ENCODE measurements around the gene COX17.

The COX17 gene

GRCh38 chr3:119703820-119704531, 26.8 kb upstream of the COX17 start:
- Histone ChIP-seq H3K9ac (ENCODE audit: low read depth, low read length) (no peak overlapping the region), H3K4me1 (ENCODE audit: insufficient read depth, low read length) (peaks cover 7% of the 10 kb centered on the region; the same call in 1 of the 2 replicates), H3K27ac (ENCODE audit: low read length) (no peak overlapping the region), H3K4me2 (ENCODE audit: insufficient read depth, low read length) (no peak overlapping the region), H4K20me1 (ENCODE audit: insufficient read depth, low read length) (no peaks in the 10 kb centered on the region), H2AFZ (ENCODE audit: low read depth, low read length) (no peak overlapping the region), H3K79me2 (ENCODE audit: insufficient read depth, low read length) (no peaks in the 10 kb centered on the region), H3K27me3 (ENCODE audit: insufficient read depth, low read length, poor library complexity) (peaks cover 3% of the 10 kb centered on the region), H3K36me3 (ENCODE audit: insufficient read depth, low read length) (no peaks in the 10 kb centered on the region), H3K9me3 (ENCODE audit: insufficient read depth, low read length, severe bottlenecking) (peaks cover 4% of the 10 kb centered on the region), H3K4me3 (ENCODE audit: low read depth in 1 of 2, low read length in 2 of 2) (no peak overlapping the region)
- ATAC-seq (ENCODE audit: insufficient read depth, low read depth) (no peak), DNase-seq (no peak)
- TF ChIP-seq CTCF (IDR thresholded peaks at IDR 0.05; ENCODE audit: borderline replicate concordance, extremely low read depth, low read length, poor library complexity, severe bottlenecking) (no peak), EZH2 (IDR thresholded peaks at IDR 0.05; ENCODE audit: borderline replicate concordance, low read depth, low read length, severe bottlenecking) (no peak)

- Histone ChIP-seq H2AFZ (ENCODE audit: low read depth, low read length) (no peak within 1 kb of the TSS), H3K4me3 (ENCODE audit: low read depth in 1 of 2, low read length in 2 of 2) (no peak within 1 kb of the TSS), H3K4me2 (ENCODE audit: insufficient read depth, low read length) (no peak within 1 kb of the TSS), H3K36me3 (ENCODE audit: insufficient read depth, low read length) (no peaks in the 10 kb centered on the region), H3K9me3 (ENCODE audit: insufficient read depth, low read length, severe bottlenecking) (peaks cover 4% of the 10 kb centered on the region), H4K20me1 (ENCODE audit: insufficient read depth, low read length) (no peaks in the 10 kb centered on the region), H3K27ac (ENCODE audit: low read length) (no peak within 1 kb of the TSS), H3K27me3 (ENCODE audit: insufficient read depth, low read length, poor library complexity) (no peaks in the 10 kb centered on the region), H3K4me1 (ENCODE audit: insufficient read depth, low read length) (peaks cover 7% of the 10 kb centered on the region; the same call in 1 of the 2 replicates), H3K9ac (ENCODE audit: low read depth, low read length) (no peak within 1 kb of the TSS), H3K79me2 (ENCODE audit: insufficient read depth, low read length) (no peaks in the 10 kb centered on the region)
- TF ChIP-seq CTCF (IDR thresholded peaks at IDR 0.05; ENCODE audit: borderline replicate concordance, extremely low read depth, low read length, poor library complexity, severe bottlenecking), result no peak
- TF ChIP-seq EZH2 (IDR thresholded peaks at IDR 0.05; ENCODE audit: borderline replicate concordance, low read depth, low read length, severe bottlenecking), result no peak
- ATAC-seq (ENCODE audit: insufficient read depth, low read depth) (no peak), DNase-seq (no peak)
Measured at GRCh38 chr3:119702530-119703527, 25.6 kb upstream of the COX17 start, which contains the start of gene CFAP91. TSS of gene CFAP91 (plus strand) at chr3:119703022. CDS start at chr3:119703099, 77 bp downstream.

- peak; percentile 65; the same call in 2 of the 3 replicates for ATAC-seq (ENCODE audit: insufficient read depth, low read depth)
- Histone ChIP-seq H3K27ac (ENCODE audit: low read length) (no peak overlapping the region), H3K36me3 (ENCODE audit: insufficient read depth, low read length) (no peaks in the 10 kb centered on the region), H2AFZ (ENCODE audit: low read depth, low read length) (peak overlapping the region; percentile 69), H3K27me3 (ENCODE audit: insufficient read depth, low read length, poor library complexity) (no peaks in the 10 kb centered on the region), H4K20me1 (ENCODE audit: insufficient read depth, low read length) (no peaks in the 10 kb centered on the region), H3K9me3 (ENCODE audit: insufficient read depth, low read length, severe bottlenecking) (peaks cover 4% of the 10 kb centered on the region), H3K79me2 (ENCODE audit: insufficient read depth, low read length) (no peaks in the 10 kb centered on the region), H3K4me3 (ENCODE audit: low read depth in 1 of 2, low read length in 2 of 2) (no peak overlapping the region), H3K4me2 (ENCODE audit: insufficient read depth, low read length) (peak overlapping the region; percentile 11; the same call in 1 of the 2 replicates), H3K9ac (ENCODE audit: low read depth, low read length) (no peak overlapping the region), H3K4me1 (ENCODE audit: insufficient read depth, low read length) (peaks cover 7% of the 10 kb centered on the region; the same call in 1 of the 2 replicates)
- no peak for DNase-seq
- TF ChIP-seq CTCF (IDR thresholded peaks at IDR 0.05; ENCODE audit: borderline replicate concordance, extremely low read depth, low read length, poor library complexity, severe bottlenecking) (no peak), EZH2 (IDR thresholded peaks at IDR 0.05; ENCODE audit: borderline replicate concordance, low read depth, low read length, severe bottlenecking) (no peak)
Measured at GRCh38 chr3:119700920-119701734, 23.9 kb upstream of the COX17 start.
